SK-N-SH (cell line): ENCODE results near the gene FOXF1. TPM values are rescaled to one million over a fixed set of nuclear protein-coding genes. Genes with fewer than 3 reads are reported as not detected.

Experiments used
- CTCF ChIA-PET: fragments of 300-600, 350-600 bp; formaldehyde crosslinking; extraction: SDS; loops from one replicate; lab custom pipeline; 2021; lab: Yijun Ruan, JAX
- POLR2A ChIA-PET: fragments of 350-600 bp; sonication (Branson Sonifier 250); formaldehyde crosslinking; extraction: SDS; loops from one replicate; lab custom pipeline; 2020; ENCODE audit warnings: antibody characterized with exemption, inconsistent platforms; lab: Yijun Ruan, JAX
- DNase-seq: peaks from one replicate; pipeline ENCODE4 v3.0.0; 2012
- H2AFZ ChIP-seq: fragments of 200-600 bp; sonication (generic); 2 replicates; pipeline ENCODE4 v1.8.1; 2016; ENCODE audit warnings: antibody characterized with exemption, mild to moderate bottlenecking, low read depth
- H3F3A ChIP-seq: fragments of 200-600 bp; sonication (generic); replicated peaks from 2 replicates; pipeline ENCODE3; 2016; ENCODE audit warnings: antibody characterized with exemption, mild to moderate bottlenecking; ENCODE audit not compliant: insufficient read depth
- H3K27ac ChIP-seq, 2 experiments: fragments of 200-500 bp in 1 of 2; fragments of 200-600 bp in 1 of 2; sonication (Bioruptor generic) in 1 of 2; sonication (generic), shearing (Covaris generic) in 1 of 2; 2 replicates each; pipeline versions ENCODE4 v1.5.1 to v1.6.1; 2014 to 2016; ENCODE audit warnings: low read depth in 2 of 2, inconsistent platforms in 1 of 2, low read length in 1 of 2, mild to moderate bottlenecking in 1 of 2, mixed read lengths in 1 of 2
- H3K27me3 ChIP-seq: fragments of 200-600 bp; sonication (generic), shearing (Covaris generic); 2 replicates; pipeline ENCODE4 v1.6.1; 2016; ENCODE audit warnings: mixed run types; ENCODE audit not compliant: insufficient read depth
- H3K36me3 ChIP-seq, 2 experiments: fragments of 200-500 bp in 1 of 2; fragments of 200-600 bp in 1 of 2; sonication (Bioruptor generic) in 1 of 2; sonication (generic) in 1 of 2; replicated peaks in 1 of 2; 2 replicates each; pipeline versions ENCODE3 to v1.5.1; 2014 to 2016; ENCODE audit warnings: low read length in 1 of 2, mild to moderate bottlenecking in 1 of 2; ENCODE audit not compliant: insufficient read depth in 2 of 2, control insufficient read depth in 1 of 2
- H3K4me1 ChIP-seq, 2 experiments: fragments of 200-500 bp in 1 of 2; fragments of 200-600 bp in 1 of 2; sonication (Bioruptor generic) in 1 of 2; sonication (generic), shearing (Covaris generic) in 1 of 2; 2 replicates each; pipeline versions ENCODE4 v1.5.1 to v1.6.1; 2014 to 2016; ENCODE audit warnings: low read depth in 1 of 2, low read length in 1 of 2, mixed run types in 1 of 2; ENCODE audit not compliant: insufficient read depth in 2 of 2, control insufficient read depth in 1 of 2
- H3K4me2 ChIP-seq: fragments of 200-600 bp; sonication (generic), shearing (Covaris generic); 2 replicates; pipeline ENCODE4 v1.6.1; 2017; ENCODE audit warnings: mixed run types
- H3K4me3 ChIP-seq, 2 experiments: fragments of 200-500 bp in 1 of 2; fragments of 200-600 bp in 1 of 2; sonication (Bioruptor generic) in 1 of 2; sonication (generic), shearing (Covaris generic) in 1 of 2; 2 replicates each; pipeline versions ENCODE4 v1.5.1 to v1.8.1; 2014 to 2016; ENCODE audit warnings: low read depth in 2 of 2, inconsistent platforms in 1 of 2, low read length in 1 of 2, mild to moderate bottlenecking in 1 of 2, mixed read lengths in 1 of 2, moderate library complexity in 1 of 2
- H3K79me2 ChIP-seq: fragments of 200-600 bp; sonication (generic); 2 replicates; pipeline ENCODE4 v1.8.1; 2017; ENCODE audit warnings: mild to moderate bottlenecking; ENCODE audit not compliant: insufficient read depth
- H3K9ac ChIP-seq: fragments of 200-600 bp; sonication (generic); 2 replicates; pipeline ENCODE4 v1.6.1; 2017; ENCODE audit warnings: mixed run types
- H3K9me2 ChIP-seq: fragments of 200-600 bp; sonication (generic); 2 replicates; pipeline ENCODE4 v1.6.1; 2017; ENCODE audit warnings: mixed run types
- H3K9me3 ChIP-seq: fragments of 200-600 bp; sonication (generic); 2 replicates; pipeline ENCODE4 v1.6.1; 2017; ENCODE audit warnings: mixed run types, mild to moderate bottlenecking, moderate library complexity
- H4K20me1 ChIP-seq: fragments of 200-600 bp; sonication (generic); 2 replicates; pipeline ENCODE4 v1.6.1; 2017; ENCODE audit warnings: mild to moderate bottlenecking, mixed run types; ENCODE audit not compliant: insufficient read depth
- EP300 ChIP-seq, 2 experiments: IDR thresholded peaks; 2 replicates each; pipeline versions ENCODE4 v1.4.0 to v1.6.1; 2012; ENCODE audit warnings: borderline replicate concordance in 1 of 2, low read depth in 1 of 2, low read length in 1 of 2
- FOXM1 ChIP-seq: IDR thresholded peaks from 2 replicates; pipeline ENCODE4 v1.4.0; 2012; ENCODE audit warnings: low read depth, mild to moderate bottlenecking
- JUND ChIP-seq: IDR thresholded peaks from 2 replicates; pipeline ENCODE4 v1.4.0; 2012
- MEF2A ChIP-seq: IDR thresholded peaks from 2 replicates; pipeline ENCODE4 v1.4.0; 2012; ENCODE audit warnings: low read depth, borderline replicate concordance
- NRF1 ChIP-seq: IDR thresholded peaks from 2 replicates; pipeline ENCODE4 v1.6.1; 2012; ENCODE audit warnings: low read depth, mild to moderate bottlenecking, low read length
- POLR2AphosphoS5 ChIP-seq: IDR thresholded peaks from 2 replicates; pipeline ENCODE4 v1.6.1; 2012; ENCODE audit warnings: low read depth, low read length
- RCOR1 ChIP-seq: fragments of 150-350 bp; IDR thresholded peaks from 2 replicates; pipeline ENCODE4 v1.6.1; 2017; ENCODE audit warnings: antibody characterized with exemption, low read length
- TAF1 ChIP-seq: IDR thresholded peaks from 2 replicates; pipeline ENCODE4 v1.6.1; 2012; ENCODE audit warnings: low read depth, mild to moderate bottlenecking, low read length, moderate library complexity, borderline replicate concordance
- TCF12 ChIP-seq: IDR thresholded peaks from 2 replicates; pipeline ENCODE4 v1.4.0; 2012
- WGBS: methylation state at CpG from one replicate; pipeline ENCODE4 v1.1.6; 2017; ENCODE audit warnings: low lambda C conversion rate; 5-methylcytosine and 5-hydroxymethylcytosine counted together
- polyA plus RNA-seq, 3 experiments: library from polyadenylated mRNA; depleted of rRNA; stranded (reverse); fragments of >200 nt; gene quantifications; 2 replicates each; pipeline ENCODE4 v1.2.3, GENCODE V29; 2012
- TF ChIP-seq, protein P1 (sequence below): IDR thresholded peaks from 2 replicates; pipeline ENCODE4 v1.6.1; 2012; ENCODE audit warnings: mild to moderate bottlenecking, low read depth, low read length, moderate library complexity
- TF ChIP-seq, protein P2 (sequence below): IDR thresholded peaks from 2 replicates; pipeline ENCODE4 v1.4.0; 2012; ENCODE audit warnings: low read depth
- TF ChIP-seq, protein P3 (sequence below): fragments of 200-600 bp; sonication (generic); IDR thresholded peaks from 2 replicates; pipeline ENCODE4 v1.6.1; 2017; ENCODE audit warnings: antibody characterized with exemption, mild to moderate bottlenecking, moderate library complexity
- TF ChIP-seq, protein P4 (sequence below): fragments of 150-350 bp; IDR thresholded peaks from 2 replicates; pipeline ENCODE4 v1.6.1; 2017; ENCODE audit warnings: antibody characterized with exemption, low read length, low read depth, borderline replicate concordance

FOXF1 gene
- polyA plus RNA-seq, 1 of the 3 experiments (the other 2 are of a cell fraction), result 0.02 TPM

DNA sequence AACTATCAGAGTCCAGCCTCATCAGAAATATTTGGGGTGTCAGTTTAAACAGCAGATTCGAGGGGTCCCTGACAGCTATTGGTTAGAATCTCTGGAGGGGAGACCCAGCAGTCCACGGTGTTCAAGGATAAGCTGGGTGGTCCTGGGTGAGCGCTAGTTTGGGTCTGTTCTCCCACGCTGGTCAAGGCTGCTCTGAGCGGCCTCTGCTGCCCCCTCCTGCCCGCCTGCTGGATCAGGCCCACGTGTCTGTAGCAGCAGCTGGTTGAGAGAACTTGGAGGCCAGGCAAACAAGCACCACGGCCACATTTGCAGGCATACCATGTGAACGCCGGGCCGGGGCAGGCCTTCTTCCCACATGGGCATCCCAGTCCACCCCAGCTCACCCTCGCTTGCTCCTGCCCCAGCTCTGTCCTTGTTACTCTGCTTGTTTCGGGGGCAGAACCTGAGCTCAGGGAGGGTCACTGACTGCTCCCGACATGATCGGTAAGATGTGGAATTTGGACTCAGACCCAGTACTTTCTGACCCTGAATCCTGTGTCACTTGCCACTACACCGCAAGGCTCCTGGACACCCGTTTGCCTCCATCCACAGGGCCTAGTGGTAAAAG is 7.4 kb downstream of the FOXF1 start (continued):
- TF ChIP-seq, protein P1, sequence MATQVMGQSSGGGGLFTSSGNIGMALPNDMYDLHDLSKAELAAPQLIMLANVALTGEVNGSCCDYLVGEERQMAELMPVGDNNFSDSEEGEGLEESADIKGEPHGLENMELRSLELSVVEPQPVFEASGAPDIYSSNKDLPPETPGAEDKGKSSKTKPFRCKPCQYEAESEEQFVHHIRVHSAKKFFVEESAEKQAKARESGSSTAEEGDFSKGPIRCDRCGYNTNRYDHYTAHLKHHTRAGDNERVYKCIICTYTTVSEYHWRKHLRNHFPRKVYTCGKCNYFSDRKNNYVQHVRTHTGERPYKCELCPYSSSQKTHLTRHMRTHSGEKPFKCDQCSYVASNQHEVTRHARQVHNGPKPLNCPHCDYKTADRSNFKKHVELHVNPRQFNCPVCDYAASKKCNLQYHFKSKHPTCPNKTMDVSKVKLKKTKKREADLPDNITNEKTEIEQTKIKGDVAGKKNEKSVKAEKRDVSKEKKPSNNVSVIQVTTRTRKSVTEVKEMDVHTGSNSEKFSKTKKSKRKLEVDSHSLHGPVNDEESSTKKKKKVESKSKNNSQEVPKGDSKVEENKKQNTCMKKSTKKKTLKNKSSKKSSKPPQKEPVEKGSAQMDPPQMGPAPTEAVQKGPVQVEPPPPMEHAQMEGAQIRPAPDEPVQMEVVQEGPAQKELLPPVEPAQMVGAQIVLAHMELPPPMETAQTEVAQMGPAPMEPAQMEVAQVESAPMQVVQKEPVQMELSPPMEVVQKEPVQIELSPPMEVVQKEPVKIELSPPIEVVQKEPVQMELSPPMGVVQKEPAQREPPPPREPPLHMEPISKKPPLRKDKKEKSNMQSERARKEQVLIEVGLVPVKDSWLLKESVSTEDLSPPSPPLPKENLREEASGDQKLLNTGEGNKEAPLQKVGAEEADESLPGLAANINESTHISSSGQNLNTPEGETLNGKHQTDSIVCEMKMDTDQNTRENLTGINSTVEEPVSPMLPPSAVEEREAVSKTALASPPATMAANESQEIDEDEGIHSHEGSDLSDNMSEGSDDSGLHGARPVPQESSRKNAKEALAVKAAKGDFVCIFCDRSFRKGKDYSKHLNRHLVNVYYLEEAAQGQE, result no peak
- TF ChIP-seq NRF1, result no peak
- TF ChIP-seq FOXM1, result no peak
- TF ChIP-seq, all 33 proteins: peak for 6

DNA sequence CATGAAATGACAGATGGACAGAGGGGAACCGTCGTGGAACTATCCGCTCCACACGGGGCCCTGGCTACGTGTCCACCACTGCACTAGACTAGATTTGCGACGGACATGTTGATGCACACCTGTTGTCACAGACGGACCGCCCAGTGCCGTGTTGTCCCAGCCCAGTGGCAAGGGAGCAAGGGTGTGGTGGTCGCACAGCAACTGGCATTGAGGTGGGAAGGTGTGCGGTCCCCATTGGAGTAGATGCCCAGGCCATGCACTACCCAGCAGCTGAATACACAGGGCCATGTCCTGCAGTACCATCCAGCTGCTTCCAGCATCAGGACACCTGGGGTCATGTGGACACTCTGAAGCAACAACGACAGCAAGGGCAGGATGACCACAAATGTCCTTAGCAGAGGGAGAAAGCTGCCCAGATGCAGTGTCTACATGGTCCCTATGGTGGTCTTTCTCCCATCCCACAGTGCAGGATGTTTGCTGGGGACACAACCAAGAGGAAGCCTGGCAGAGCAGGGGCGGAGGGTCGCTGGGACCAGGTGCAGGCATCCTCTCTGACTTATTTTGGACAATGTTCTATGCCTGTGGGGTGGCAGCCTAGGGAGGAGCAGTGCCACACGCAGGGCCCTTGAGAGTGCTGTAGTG is 8.8 kb downstream of the FOXF1 start:
- 31% methylated on average over 14 of the region's 16 CpGs for WGBS

More for the DNA sequence above, 8.8 kb downstream of the FOXF1 start:
- Histone ChIP-seq H3K79me2 (no peaks in the 10 kb centered on the region), H3K4me2 (no peak overlapping the region), H4K20me1 (0 out of 2 replicates have a peak, but pooled peaks cover 3% of the 10 kb centered on the region), H3K27me3 (peaks cover 82% of the 10 kb centered on the region), H3K36me3 (no peaks in the 10 kb centered on the region), H3F3A (no peaks in the 10 kb centered on the region), H3K4me1 (no peaks in the 10 kb centered on the region), H3K4me3 (no peak overlapping the region), H3K27ac (no peak overlapping the region), H3K9me3 (no peaks in the 10 kb centered on the region), H3K9me2 (no peaks in the 10 kb centered on the region), H3K9ac (no peak overlapping the region), H2AFZ (no peak overlapping the region)
- ChIA-PET CTCF (interaction anchor here (0.7 to 10.0 kb wide), 26 partner anchors 7 to 716 kb away, joined by 3 to 178 read pairs (median 4); partner anchors contain the start of gene FOXF1), POLR2A (no interaction called here)
- TF ChIP-seq, protein P2, sequence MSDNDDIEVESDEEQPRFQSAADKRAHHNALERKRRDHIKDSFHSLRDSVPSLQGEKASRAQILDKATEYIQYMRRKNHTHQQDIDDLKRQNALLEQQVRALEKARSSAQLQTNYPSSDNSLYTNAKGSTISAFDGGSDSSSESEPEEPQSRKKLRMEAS, result no peak
- no peak for TF ChIP-seq MEF2A
- TF ChIP-seq, protein P3, sequence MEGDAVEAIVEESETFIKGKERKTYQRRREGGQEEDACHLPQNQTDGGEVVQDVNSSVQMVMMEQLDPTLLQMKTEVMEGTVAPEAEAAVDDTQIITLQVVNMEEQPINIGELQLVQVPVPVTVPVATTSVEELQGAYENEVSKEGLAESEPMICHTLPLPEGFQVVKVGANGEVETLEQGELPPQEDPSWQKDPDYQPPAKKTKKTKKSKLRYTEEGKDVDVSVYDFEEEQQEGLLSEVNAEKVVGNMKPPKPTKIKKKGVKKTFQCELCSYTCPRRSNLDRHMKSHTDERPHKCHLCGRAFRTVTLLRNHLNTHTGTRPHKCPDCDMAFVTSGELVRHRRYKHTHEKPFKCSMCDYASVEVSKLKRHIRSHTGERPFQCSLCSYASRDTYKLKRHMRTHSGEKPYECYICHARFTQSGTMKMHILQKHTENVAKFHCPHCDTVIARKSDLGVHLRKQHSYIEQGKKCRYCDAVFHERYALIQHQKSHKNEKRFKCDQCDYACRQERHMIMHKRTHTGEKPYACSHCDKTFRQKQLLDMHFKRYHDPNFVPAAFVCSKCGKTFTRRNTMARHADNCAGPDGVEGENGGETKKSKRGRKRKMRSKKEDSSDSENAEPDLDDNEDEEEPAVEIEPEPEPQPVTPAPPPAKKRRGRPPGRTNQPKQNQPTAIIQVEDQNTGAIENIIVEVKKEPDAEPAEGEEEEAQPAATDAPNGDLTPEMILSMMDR, result no peak
- no peak for TF ChIP-seq RCOR1
- no peak for TF ChIP-seq TCF12
- TF ChIP-seq POLR2AphosphoS5, result no peak
- no peak for TF ChIP-seq JUND
- TF ChIP-seq, protein P4, sequence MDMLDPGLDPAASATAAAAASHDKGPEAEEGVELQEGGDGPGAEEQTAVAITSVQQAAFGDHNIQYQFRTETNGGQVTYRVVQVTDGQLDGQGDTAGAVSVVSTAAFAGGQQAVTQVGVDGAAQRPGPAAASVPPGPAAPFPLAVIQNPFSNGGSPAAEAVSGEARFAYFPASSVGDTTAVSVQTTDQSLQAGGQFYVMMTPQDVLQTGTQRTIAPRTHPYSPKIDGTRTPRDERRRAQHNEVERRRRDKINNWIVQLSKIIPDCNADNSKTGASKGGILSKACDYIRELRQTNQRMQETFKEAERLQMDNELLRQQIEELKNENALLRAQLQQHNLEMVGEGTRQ, result no peak
- TF ChIP-seq EP300 (IDR thresholded peaks at IDR 0.05; ENCODE audit: borderline replicate concordance in 1 of 2, low read depth in 1 of 2, low read length in 1 of 2), result no peak
- no peak for TF ChIP-seq TAF1
- DNase-seq, result no peak
